ENCODE measurements around the gene PTPRE.
A peak's percentile ranks its signal among the peaks of the same experiment; 100 is the strongest.

The PTPRE gene

GRCh38 chr10:128067691-128068397 is 160.9 kb downstream of the PTPRE start:
- DNase-seq (ENCODE audit: extremely low read depth, low read depth): no peak

GRCh38 chr10:128068398-128069285 is 161.7 kb downstream of the PTPRE start:
- no peak for TF ChIP-seq CTCF (IDR thresholded peaks at IDR 0.05; ENCODE audit: low read depth, low read length)

More at GRCh38 chr10:128067691-128068397, 160.9 kb downstream of the PTPRE start:
- TF ChIP-seq CTCF (IDR thresholded peaks at IDR 0.05; ENCODE audit: low read depth, low read length): no peak

GRCh38 chr10:128069351-128070051 is 162.6 kb downstream of the PTPRE start:
- peak; percentile 54 for DNase-seq (ENCODE audit: extremely low read depth, low read depth)
- TF ChIP-seq CTCF (IDR thresholded peaks at IDR 0.05; ENCODE audit: low read depth, low read length): peak; percentile 81

More at GRCh38 chr10:128068398-128069285, 161.7 kb downstream of the PTPRE start:
- no peak for DNase-seq (ENCODE audit: extremely low read depth, low read depth)

GRCh38 chr10:128070161-128070560 is 163.3 kb downstream of the PTPRE start:
- no peak for TF ChIP-seq CTCF (IDR thresholded peaks at IDR 0.05; ENCODE audit: low read depth, low read length)

GRCh38 chr10:128070721-128071416 is 164.0 kb downstream of the PTPRE start:
- no peak for DNase-seq (ENCODE audit: extremely low read depth, low read depth)
- TF ChIP-seq CTCF (IDR thresholded peaks at IDR 0.05; ENCODE audit: low read depth, low read length): no peak

More at GRCh38 chr10:128070161-128070560, 163.3 kb downstream of the PTPRE start:
- no peak for DNase-seq (ENCODE audit: extremely low read depth, low read depth)

GRCh38 chr10:128071417-128071782 is 164.5 kb downstream of the PTPRE start:
- DNase-seq (ENCODE audit: extremely low read depth, low read depth): no peak

More at GRCh38 chr10:128071417-128071782, 164.5 kb downstream of the PTPRE start:
- no peak for TF ChIP-seq CTCF (IDR thresholded peaks at IDR 0.05; ENCODE audit: low read depth, low read length)

Data from AG09319 (cell line).